GM19467 (cell line): ENCODE data around the gene TBXAS1.
"Not testable (repeated sequence)": the region's sequence is repeated elsewhere in the genome, so short reads cannot be mapped to it uniquely, and the experiment has no call there.

ENCODE experiments used
- ATAC-seq: cut with Tn5 transposase; IDR thresholded peaks from one replicate; pipeline ENCODE4 v1.9.1; 2021; ENCODE audit warnings: mild to moderate bottlenecking, moderate library complexity; ENCODE audit not compliant: unreplicated experiment

Gene TBXAS1

DNA sequence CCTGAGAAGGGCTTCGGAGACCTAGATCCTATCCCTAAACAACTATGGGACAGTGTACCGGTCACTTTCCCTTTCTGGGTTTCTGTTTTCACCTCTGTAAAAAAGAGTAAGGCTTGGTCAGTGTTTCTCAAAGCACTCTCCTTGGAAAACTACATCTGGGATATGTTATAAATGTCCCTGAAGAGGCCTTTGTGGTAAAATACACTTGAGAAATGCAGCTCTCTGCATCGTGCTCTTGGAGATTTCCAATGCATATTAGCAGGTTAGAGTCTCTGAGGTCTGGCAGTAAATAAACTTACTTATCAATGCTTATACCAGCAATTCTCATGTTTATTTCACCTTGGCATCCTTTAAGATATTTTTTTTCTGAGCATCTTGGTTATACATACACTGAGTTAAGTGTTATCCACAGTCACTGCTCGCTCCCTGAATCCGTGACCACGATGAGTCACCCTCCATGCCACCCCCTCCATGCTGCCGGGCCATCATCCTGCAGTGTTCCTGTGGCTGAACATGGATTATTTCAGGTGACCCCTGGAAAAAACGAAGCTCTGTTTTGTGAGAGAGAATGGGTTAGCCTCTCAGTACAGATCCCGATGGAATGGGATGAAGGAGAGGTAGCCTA is 3.3 kb upstream of the TBXAS1 start:
- no peak for ATAC-seq

- no peak for ATAC-seq
Observed at GRCh38 chr7:139827042-139827441, 2.0 kb upstream of the TBXAS1 start.

GRCh38 chr7:139828446-139828845 is 618 bp upstream of the TBXAS1 start:
- ATAC-seq, result no peak

GRCh38 chr7:139829775-139830117 is 682 bp downstream of the TBXAS1 start:
- ATAC-seq, result no peak

GRCh38 chr7:139830292-139830691 is 1.2 kb downstream of the TBXAS1 start:
- ATAC-seq, result no peak

DNA sequence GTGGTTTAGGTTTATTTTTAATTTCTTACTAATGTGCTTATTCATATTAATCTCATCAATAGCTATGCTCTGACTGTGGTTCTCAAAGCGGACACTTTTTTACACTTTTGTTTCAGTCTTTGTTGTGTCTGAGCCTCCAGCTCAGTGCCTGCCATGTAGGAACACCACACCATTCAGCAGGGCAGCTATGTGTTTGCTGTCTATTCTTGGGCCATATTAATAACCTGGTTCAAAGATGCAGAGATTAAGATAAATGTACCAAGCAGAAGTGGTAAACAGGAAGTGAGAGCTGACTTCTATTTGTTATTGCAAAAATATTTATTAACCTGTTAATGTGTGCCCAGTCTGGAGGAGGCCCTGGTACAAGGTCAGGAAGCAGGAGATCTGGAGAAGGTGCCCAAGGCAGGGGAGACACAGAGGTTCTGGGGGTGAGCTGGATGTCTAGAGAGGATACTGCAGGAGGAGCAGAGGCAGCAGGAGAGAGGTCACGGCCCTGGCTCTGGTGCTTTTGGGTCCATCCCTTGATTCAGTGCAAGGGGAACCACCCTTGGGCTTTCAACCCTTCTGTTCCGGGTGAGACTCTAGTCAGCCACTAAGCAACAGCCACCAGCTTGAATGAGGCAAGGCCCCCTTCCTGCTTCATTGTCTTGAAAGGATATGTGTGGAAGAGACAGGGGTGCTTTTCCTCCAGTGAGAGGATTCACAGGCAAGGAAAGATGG is 1.9 kb downstream of the TBXAS1 start:
- peak; percentile 52 for ATAC-seq

- not testable (repeated sequence) for ATAC-seq
Observed at GRCh38 chr7:139835848-139836247, 6.8 kb downstream of the TBXAS1 start.

GRCh38 chr7:139837291-139837690 is 8.2 kb downstream of the TBXAS1 start:
- ATAC-seq, result not testable (repeated sequence)

DNA sequence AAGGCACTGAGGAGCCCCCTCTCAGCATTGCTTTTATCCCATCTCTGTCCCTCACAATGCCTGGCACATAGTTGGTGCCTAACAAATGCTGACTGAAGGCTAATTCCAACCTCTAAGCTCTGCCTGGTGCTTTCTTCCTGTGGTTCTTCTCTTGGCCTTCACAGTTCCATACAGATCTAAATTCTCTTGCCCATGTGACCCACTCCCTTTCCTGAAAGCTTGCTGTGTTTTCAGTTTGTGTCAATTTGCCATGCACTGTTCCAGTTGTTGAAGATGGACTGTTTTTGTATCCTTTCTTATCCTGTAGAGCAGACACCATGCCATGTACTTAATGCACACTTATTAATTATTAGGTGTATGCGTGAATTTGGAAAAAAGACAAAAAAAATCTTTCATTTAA is 9.2 kb downstream of the TBXAS1 start:
- ATAC-seq, result no peak

- ATAC-seq, result no peak
Observed at GRCh38 chr7:139838876-139839275, 9.8 kb downstream of the TBXAS1 start.

- ATAC-seq, result no peak
Observed at GRCh38 chr7:139840776-139841175, 11.7 kb downstream of the TBXAS1 start.

DNA sequence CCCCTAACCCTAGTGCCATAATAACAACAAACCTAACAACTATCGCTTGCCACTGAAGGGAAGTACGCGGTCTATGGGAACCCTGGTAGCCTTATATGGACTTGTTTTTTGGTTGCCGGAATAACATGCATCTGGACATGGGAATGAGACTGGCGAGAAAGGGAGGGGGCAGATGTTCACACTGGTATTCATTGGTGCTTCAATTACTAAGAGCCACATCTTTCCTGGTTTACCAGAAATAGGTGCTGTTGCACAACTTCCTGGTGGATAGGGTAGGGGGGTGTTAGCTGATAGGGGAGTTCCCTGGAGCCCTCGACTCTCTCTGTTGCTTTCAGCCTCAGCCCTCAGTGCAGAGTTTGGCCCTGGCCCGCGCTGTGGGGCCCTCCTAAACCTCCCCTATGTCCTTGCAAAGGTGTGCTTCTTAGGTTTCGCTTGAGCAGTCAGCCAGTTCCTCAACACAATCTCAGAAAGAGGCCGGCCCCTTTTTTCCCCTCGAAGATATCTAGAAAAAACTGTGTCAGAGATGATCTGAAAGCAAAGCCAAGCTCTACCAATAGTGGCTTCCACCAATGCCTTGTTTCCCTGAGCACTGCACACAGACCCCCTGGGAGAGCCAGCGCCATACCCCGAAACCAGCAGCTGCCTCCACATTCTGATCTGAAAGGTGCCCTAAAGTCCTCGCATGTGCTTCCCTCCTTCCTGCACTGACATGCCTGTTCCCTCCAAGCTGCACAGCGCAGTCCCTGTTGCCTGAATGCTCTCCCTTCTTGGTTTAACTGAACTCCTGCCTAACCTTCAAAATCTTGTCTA is 13.5 kb downstream of the TBXAS1 start:
- ATAC-seq, result peak; percentile 73

DNA sequence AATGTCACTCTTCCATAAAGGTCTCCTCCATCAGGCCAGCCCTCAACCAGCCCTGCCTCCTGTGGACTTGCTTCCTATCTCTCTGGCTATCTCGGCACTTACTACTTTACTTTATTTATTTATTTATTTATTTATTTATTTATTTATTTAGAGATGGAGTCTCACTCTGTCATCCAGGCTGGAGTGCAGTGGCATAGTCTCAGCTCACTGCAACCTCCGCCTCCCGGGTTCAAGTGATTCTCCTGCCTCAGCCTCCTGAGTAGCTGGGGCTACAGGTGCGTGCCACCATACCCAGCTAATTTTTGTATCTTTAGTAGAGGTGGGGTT is 14.1 kb downstream of the TBXAS1 start:
- not testable (repeated sequence) for ATAC-seq

DNA sequence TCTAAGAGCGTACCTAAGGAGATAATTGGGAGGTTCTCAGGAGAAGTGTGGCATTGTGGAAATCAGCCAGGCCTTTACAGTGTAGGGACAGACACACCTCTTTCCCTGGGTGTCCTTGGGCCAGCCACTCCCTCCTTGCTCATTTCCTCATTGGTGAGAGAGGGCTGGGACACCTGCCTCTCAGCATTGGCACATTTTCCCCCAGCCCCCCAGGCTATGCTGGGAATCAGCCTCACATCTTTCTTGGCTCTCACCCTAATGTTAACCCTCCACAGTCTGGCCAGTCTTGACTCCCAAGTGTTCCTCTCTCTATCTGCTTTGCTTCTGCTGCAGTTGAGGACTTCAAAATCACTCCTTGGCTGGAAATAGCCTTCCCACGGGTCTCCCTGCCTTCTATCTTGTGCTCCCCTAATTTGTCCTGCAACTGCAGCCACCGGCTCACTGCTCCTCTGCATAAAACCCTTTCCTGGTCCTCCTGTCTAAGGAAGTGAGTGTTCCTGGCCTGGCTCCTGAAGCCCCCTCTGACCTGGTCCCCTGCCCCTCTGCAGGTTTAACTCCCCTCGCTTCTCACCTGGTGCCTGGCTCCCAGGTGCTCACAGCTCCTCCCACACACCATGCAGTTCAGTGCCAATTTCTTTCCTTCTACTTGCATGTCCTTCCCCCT is 15.8 kb downstream of the TBXAS1 start:
- no peak for ATAC-seq

DNA sequence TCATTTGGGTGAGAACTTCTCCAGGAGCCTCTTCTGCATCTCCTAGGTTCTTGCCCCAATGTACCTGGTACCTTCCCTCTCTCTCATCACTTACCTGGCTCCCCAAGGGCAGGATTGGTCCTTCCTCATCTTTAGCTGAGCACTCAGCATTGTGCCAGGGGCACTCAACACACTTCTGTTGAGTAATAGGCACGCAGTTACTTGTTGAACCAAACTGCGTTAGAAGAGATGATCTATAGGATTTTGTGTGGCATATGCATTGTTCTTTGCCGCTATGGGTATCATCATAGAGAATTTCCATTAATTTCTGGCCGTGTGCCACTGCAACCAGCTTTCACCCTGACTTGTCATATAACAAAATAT is 16.4 kb downstream of the TBXAS1 start:
- ATAC-seq, result no peak

DNA sequence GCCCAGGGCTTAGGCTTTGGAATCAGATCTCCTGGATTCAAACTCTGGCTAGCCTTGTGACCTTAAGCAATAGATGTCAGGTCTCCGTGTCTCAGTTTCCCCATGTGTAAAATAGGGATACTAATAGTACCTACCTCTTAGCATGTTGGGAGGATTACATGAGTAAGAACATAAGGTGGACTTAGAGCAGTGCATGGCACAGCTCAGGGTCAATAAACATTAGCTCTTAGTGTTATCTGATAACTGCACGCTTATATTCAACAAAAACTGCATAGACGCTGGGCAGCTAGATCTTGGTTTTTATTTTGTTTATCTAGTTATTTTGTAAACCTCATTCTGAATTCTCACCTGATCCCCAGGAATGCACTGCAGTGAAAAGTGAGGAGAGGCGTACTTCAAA is 17.2 kb downstream of the TBXAS1 start:
- no peak for ATAC-seq

GRCh38 chr7:139848274-139848673 is 19.2 kb downstream of the TBXAS1 start:
- no peak for ATAC-seq

DNA sequence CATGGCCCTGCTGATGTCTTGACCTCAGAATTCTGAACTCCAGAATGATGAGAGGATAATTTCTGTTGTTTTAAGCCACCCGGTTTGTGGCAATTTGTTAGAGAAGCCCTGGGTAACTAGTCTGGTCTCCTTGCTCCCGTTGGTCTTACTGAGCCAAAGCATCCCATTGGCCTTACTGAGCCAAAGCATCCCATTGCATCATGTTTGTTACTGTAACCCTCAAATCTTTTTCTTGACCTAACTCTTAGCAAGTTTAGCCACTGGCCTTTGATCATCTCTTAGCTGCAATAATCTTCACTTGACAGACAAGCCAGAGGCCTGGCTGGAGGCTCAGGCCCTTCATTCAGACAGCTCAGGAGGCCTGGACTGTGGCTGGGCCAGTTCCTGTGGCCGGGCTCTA is 21.8 kb downstream of the TBXAS1 start:
- ATAC-seq, result no peak

GRCh38 chr7:139851770-139852481 is 22.9 kb downstream of the TBXAS1 start:
- ATAC-seq, result no peak

- no peak for ATAC-seq
Observed at GRCh38 chr7:139852482-139852845, 23.4 kb downstream of the TBXAS1 start.

- no peak for ATAC-seq
Observed at GRCh38 chr7:139853506-139854123, 24.6 kb downstream of the TBXAS1 start.
